GM11168 (cell line): ENCODE results near the gene MTUS2.
"Not testable (repeated sequence)": the region's sequence is repeated elsewhere in the genome, so short reads cannot be mapped to it uniquely, and the experiment has no call there.

Experiments used
- in situ Hi-C: fragments of 300-500 bp; cut with MboI; formaldehyde crosslinking; loops from one replicate; pipeline ENCODE4 v1.12.0; 2022; ENCODE audit warnings: low sequenced_read_pairs; ENCODE audit not compliant: unreplicated experiment

MTUS2 gene

DNA sequence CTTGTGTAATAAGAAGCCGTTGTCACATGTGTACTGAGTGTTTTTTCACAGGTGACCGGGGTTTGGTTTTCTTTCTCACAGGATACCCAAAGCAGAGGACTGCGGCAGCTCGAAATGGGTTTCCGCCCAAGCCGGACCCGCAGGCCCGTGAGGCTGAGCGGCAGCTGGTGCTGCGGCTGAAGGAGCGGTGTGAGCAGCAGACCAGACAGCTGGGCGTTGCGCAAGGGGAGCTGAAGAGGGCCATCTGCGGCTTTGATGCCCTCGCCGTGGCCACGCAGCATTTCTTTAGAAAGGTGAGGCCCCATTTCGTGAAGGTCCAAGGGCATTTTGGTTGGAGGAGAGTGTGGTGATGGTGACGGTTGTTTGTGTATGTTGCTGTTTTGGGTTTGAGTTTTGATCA lies 539.0 kb downstream of the MTUS2 start:
- in situ Hi-C loops, result no loop called here

DNA sequence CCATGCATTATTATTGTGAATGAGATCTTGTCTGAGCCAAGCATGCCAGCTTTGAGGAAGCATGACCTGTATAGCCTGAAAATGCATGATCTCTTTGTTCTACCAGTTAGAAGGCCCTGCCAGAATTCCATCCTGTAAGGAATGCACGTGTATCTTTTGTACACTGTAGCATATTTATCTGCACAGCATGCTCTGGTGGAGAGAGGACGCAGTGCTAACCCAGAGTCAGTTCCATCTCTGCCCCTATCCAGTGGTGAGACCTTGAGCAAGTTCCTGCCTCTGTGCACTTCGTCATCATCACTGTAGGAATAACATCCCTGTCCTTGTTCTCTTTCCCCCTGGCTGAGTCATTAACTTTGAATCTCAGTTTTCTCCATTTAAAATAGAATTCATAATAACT lies 541.6 kb downstream of the MTUS2 start:
- in situ Hi-C loops, result no loop called here

DNA sequence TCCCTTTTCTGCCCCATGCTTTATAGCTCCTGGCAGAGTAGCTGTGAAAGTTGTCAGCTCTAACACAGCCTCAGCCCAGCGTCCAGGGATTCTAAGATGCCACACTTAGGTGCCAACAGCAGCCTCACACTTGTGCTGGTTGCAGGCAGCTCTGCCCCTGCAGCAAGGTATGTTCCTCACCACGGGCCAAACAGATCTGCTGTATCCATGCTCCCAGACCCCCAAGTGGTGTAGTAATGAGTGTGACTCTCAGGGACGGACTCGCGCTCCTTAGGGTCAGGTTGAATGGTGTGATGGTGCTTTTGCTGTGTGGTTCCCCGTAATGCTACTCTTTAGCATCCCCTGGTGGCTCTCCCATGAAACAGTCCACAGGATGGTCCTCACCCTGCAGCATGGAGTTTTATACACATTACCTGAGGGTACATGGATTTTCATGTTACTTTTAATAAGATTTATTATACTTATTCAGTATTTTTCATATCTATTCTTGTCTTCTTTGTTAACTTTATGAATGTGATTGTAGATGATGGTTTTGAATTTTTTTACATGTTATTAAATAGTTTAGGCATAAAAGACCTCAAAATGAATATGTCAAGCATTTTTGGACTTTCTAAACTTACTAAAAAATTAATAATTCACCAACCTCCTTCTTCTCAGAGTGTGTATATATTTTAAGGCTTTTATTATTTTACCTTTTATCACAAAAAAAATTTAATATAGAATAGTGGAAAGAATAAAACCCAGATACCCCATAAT lies 542.9 kb downstream of the MTUS2 start:
- in situ Hi-C loops, result no loop called here

GRCh38 chr13:29369060-29369743 lies 549.1 kb downstream of the MTUS2 start:
- in situ Hi-C loops, result no loop called here

DNA sequence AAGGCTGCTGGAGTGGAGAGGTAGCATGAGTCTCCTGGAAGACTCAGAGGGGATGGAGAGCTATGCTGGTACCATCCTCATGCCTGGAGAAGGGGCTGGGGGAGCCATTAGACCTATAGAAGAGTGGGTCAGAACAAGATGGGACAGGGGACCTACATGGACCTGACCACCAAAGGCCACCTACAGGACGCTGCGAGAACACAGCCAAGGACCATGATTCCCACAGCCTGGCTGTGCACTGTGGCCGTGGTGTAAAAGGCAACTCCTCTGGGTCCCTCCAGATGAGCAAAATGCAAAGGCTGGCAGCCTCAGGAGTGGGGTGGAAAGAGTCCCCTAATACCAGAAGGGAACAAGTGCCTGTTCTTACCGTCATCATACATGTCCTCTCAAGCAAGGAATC lies 559.1 kb downstream of the MTUS2 start:
- in situ Hi-C loops, result no loop called here

DNA sequence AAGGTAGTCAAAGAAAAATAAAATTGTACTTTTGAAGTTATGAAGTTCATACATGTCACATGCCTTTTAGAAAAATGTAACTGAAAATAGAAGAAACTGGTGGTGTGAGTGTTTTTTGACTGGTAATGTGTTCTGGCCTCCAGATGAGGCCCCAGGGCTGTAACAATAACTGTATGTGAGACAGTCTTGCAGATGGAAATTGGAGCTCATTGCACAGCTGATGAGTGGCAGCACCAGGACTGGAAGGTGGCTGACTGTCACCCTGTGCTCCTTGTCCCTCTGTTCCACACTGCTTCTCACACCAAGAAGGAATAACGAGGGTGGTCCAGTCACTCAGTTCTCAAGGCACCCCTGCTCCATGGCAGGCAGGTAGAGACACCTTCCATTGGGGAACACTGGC lies 559.7 kb downstream of the MTUS2 start:
- in situ Hi-C loops, result no loop called here

DNA sequence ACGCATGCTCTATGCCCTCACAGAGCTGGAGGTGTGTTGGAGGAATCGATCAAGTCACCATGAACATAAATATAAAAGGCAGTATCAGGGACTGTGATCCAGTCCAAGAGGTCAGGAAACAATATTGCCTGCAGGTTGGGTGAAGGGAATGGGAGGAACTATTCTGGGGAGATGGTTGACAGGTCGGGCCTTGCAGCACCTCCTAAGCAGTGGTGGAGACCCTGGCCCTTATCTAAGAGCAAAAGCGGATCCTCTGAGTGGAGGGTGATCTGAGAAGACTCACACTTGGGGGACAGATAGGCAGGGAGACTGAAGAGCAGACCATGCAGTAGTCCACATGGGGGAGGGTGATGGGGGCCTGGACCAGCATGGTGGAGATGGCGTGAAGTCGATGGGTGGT lies 561.9 kb downstream of the MTUS2 start:
- in situ Hi-C loops, result no loop called here

- in situ Hi-C loops, result no loop called here
These were observed 563.3 kb downstream of the MTUS2 start for GRCh38 chr13:29383476-29383875.

DNA sequence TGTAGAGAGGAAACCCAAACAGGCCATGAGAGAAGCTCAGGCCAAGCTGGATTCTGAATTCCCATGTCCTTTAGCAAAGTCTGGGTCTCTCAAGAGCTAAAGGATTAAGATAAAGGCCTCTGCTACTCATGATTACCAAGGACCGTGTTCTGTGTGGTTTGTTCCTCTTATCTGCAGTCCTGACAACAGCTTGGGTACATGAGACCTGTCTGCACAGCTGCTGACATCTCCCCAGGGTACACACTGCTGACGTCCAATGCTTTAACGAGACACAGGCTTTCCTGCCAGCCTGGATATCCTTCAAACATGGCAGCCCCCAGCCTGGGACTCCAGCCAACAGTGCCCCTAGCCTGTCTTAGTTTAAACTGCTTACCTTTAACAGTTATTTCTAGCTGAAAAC lies 564.3 kb downstream of the MTUS2 start:
- in situ Hi-C loops, result no loop called here

DNA sequence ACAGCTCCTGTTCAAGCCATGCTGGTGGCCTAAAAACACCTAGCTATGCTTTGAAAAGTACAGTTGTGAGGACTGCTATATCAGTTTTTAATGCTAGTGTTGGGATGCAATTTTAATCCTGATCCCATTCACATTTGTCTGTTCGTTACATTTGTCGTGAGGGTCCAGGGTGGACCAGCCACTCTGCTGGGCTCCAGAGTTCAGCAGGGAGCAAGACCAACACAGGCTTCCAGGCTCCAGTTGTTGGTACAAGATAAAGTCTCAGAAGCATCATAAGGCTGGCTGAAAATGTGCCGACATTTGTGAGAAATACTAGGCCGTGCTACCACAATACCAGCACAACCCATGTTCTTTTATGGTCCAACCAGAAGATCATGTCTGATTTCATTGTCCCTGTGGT lies 564.7 kb downstream of the MTUS2 start:
- in situ Hi-C loops, result no loop called here

DNA sequence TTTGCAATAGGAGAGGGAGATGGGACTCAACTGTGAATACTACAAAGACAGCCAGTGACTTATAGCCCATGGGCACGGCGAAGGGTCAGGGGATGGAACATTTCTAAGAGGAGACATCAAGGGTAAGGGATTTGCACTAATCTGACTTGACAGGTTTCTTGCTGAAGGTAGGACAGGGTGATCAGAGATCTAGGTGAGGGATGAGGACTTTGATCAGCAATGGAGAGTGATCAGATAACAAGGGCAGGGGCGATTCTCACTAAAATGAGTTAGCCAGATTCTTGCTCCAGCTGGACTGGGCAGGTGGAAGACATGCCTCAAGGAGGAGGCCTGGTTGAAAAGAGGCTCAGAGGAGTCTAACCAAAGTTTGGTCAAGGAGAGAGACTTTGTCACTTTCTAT lies 566.1 kb downstream of the MTUS2 start:
- in situ Hi-C loops, result no loop called here

- in situ Hi-C loops, result not testable (repeated sequence)
These were observed 570.5 kb downstream of the MTUS2 start for GRCh38 chr13:29390598-29390997.

DNA sequence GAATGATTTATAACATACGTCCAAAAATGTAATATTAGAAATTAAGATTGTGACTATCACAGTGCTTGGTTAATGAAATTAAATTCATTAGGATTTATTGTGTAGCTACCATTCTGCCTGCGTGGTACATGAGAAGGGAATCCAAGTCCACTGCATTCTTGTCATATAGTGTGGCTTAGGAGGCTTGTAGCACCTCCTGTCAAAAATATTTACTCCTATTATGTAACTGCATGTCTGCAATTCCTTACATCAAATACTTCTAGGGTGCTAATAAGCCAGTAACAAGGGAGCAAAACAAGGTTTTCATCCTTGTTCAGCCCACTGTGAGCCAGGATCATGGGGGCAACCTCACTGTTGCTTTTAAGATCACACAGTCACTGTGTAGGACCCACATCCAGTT lies 576.3 kb downstream of the MTUS2 start:
- in situ Hi-C loops, result no loop called here

GRCh38 chr13:29397265-29397664 lies 577.1 kb downstream of the MTUS2 start:
- in situ Hi-C loops, result no loop called here

- in situ Hi-C loops, result no loop called here
These were observed 582.1 kb downstream of the MTUS2 start for GRCh38 chr13:29402166-29402636.

- in situ Hi-C loops, result no loop called here
These were observed 585.3 kb downstream of the MTUS2 start for GRCh38 chr13:29405401-29405800.

- in situ Hi-C loops, result no loop called here
These were observed 591.3 kb downstream of the MTUS2 start for GRCh38 chr13:29411481-29411880.

- in situ Hi-C loops, result no loop called here
These were observed 597.9 kb downstream of the MTUS2 start for GRCh38 chr13:29418026-29418425.

GRCh38 chr13:29421118-29421517 lies 601.0 kb downstream of the MTUS2 start:
- in situ Hi-C loops, result no loop called here

- in situ Hi-C loops, result no loop called here
These were observed 601.9 kb downstream of the MTUS2 start for GRCh38 chr13:29422015-29422414.

DNA sequence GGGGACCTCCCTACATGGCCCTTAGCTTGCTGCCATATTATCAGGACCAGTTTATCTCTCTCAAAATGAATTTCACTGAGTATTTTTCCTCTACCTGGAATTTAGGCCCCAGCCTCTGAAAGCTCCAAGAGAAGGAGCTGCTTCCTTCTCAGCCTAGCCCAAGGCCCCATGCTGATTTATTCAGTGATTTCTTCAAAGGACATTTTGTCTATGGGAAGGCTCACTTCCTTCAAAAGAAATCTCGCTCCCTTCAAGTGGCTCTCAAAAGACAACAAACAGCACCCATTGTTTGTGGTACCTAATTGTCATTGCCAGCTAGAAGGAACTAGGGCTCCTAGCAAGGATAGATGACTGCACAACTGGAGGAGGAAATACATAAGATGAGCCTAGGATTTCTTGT lies 602.9 kb downstream of the MTUS2 start:
- in situ Hi-C loops, result no loop called here

DNA sequence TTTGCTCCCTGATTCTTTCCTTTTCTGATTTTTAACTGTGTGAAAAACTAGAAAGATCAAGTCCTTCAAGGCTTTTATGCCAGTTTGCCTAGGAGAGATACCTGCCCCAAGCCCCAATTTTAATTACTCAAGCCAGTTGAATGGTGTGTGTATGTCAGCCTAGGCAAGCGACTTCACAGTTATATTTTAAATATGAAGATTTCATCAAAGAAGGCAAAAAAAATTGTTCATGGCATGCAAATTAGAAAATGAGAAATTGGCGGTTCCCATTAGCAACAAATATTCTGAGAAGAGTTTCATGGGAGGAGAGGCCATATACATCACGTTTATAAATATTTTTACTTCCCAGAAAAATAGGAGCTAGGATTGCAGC lies 607.8 kb downstream of the MTUS2 start:
- in situ Hi-C loops, result no loop called here
